HG03378 (cell line): ENCODE measurements around the gene FSCB.
"Not testable (repeated sequence)": the region's sequence is repeated elsewhere in the genome, so short reads cannot be mapped to it uniquely, and the experiment has no call there.

Experiments used
- ATAC-seq: cut with Tn5 transposase; IDR thresholded peaks from one replicate; pipeline ENCODE4 v1.9.1; 2021; ENCODE audit warnings: mild to moderate bottlenecking, moderate library complexity; ENCODE audit not compliant: unreplicated experiment

Gene FSCB, protein sequence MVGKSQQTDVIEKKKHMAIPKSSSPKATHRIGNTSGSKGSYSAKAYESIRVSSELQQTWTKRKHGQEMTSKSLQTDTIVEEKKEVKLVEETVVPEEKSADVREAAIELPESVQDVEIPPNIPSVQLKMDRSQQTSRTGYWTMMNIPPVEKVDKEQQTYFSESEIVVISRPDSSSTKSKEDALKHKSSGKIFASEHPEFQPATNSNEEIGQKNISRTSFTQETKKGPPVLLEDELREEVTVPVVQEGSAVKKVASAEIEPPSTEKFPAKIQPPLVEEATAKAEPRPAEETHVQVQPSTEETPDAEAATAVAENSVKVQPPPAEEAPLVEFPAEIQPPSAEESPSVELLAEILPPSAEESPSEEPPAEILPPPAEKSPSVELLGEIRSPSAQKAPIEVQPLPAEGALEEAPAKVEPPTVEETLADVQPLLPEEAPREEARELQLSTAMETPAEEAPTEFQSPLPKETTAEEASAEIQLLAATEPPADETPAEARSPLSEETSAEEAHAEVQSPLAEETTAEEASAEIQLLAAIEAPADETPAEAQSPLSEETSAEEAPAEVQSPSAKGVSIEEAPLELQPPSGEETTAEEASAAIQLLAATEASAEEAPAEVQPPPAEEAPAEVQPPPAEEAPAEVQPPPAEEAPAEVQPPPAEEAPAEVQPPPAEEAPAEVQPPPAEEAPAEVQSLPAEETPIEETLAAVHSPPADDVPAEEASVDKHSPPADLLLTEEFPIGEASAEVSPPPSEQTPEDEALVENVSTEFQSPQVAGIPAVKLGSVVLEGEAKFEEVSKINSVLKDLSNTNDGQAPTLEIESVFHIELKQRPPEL

DNA sequence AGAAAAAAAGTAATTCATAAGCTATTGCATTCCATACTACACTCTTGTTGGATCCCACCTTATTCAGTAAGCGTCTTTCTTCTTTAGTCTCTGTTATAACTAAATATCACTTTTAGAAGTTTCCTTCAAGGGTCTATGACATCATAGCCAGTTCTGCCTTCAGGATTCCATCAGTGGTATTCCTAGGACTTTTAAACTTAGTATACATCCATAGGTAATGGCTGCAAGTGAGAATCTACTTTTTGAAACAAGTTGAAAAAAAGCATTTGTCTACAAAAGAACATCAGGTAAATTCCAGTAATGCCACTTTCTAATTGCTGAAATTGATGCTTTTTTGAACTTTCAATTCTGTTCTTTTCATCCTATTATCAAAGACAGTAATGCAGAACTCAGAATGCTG, at the start of gene FSCB:
FSCB (minus strand) TSS at position 101 of the 400 bp plus-strand sequence. CDS start 296 bp downstream, outside the sequence.
- no peak for ATAC-seq

DNA sequence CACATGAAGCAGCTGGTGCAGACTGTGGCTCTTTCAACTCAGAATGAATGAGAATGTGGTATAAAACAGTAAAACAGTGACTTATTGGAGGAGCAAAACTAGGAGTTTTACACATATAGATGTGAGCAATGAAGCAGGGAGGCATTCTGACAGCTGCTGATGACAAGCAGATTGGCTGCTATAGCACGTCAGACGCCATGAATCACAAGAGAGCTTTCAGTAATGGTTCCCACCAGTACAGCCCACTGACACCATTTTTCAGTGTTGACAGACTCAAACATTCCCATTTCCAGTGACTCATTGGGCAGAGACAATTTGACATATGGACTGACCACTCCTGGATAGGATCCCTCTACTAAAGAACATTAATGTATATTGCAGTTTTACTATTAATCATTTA, 24.6 kb upstream of the FSCB start:
- no peak for ATAC-seq

DNA sequence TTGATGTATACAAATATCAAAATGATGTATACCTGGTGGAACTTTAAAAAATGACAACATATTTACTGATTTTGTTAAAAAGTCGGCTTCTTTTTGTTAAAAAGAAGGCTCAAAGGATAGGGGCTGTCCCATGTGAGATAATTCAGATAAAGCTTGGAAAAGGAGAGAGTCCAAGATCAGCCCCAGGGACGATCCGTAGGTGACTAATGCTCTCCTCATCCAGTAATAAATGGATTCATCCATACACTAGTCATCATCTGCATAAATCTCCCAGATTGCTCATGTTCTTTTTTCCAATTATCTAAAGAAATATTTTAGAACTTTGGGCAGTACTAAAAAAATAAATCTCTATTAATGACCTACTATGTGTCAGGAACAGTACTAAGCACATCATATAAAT, 23.4 kb upstream of the FSCB start:
- no peak for ATAC-seq

DNA sequence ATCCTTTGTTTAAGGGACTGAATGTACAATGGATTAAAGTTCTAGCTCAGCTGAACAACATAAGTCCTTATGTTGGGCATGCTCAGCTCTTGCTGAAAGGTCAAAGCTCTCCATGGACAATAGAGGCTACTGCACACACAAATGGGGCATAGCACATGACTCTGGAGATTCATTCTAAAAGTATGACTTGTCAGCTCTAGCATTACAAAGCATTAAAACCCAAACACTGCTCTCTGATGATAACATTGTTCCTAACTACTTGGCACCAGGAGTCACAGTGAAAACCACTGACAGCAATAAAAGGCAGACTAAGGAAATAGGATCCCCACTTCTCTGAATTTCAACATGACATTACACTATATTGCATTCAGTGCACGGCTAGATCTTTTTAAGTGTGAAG, 21.9 kb upstream of the FSCB start:
- ATAC-seq: no peak

DNA sequence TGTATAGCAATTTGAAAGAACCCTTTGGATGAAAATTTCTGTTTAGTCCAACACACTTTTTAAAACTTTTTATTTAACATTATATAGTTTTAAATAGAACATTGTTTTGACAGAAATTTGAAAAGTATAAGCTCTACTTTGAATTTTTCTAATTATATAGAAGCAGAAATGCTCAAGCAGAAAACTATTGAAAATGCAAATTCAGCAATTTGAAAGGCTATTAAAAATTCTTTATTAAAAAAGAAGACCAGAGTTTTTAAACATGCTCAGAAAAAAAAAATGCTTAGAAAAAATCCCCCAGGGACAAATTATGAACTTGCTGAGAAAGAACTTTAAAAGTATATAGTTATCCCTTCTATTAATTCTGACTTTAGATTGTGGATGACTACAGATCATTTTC, 21.1 kb upstream of the FSCB start:
- no peak for ATAC-seq

DNA sequence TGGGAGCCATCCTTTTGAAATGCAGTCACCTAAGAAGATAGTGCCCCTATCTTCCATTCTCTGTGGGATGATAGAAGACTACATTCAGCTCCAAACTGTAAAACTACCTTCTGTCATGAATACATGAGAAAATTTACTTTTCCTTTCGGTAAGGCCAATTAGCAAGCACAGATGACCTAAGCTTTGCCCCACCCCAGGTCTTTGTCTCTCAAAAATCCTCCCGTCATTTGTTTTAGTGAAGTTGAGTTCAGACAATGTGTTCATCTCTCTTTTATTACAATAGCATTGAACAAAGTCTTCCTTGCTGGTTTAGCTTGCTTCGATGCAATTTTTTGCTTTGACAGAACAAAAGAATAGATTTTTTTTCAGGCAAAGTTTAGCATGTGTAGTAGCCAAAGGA, 18.2 kb upstream of the FSCB start:
- ATAC-seq: no peak

DNA sequence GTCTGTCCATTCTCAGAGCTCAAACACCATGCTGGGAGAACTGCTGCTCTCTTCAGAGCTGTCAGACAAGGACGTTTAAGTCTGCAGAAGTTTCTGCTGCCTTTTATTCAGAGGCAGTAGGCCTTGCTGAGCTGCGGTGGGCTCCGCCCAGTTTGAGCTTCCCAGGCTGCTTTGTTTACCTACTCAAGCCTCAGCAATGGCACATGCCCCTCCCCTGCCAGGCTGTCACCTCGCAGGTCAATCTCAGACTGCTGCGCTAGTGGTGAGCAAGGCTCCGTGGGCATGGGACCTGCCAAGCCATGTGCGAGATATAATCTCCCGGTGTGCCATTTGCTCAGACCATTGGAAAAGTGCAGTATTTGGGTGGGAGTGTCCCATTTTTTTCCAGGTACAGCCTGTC, 8.6 kb upstream of the FSCB start:
- ATAC-seq: not testable (repeated sequence)

DNA sequence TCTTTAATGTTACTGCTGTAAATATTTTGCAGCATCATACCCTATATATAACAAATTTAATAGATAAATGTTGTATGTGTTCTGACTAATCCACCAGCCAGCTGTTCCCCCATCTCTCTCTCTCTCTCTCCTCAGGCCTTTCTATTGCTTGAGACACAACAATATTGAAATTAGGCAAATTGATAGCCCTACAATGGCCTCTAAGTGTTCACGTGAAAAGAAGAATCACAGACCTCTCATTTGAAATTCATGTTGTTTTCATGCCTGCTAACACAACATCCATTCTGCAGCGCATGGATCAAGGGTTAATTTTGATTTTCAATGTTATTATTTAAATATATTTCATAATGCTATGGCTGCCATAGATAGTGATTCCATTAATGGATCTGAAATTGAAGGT, 1.8 kb upstream of the FSCB start:
- ATAC-seq: no peak

DNA sequence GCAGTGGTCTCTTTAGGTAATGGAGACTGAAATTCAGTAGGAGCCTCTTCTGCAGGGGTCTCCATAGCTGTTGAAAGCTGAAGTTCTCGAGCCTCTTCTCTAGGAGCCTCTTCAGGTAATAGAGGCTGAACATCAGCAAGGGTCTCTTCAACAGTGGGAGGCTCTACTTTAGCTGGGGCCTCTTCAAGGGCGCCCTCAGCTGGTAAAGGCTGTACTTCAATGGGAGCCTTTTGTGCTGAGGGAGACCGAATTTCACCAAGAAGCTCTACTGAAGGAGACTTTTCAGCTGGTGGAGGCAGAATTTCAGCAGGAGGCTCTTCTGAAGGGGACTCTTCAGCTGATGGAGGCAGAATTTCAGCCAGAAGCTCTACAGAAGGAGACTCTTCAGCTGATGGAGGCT, 1.5 kb downstream of the FSCB start:
- ATAC-seq: no peak

DNA sequence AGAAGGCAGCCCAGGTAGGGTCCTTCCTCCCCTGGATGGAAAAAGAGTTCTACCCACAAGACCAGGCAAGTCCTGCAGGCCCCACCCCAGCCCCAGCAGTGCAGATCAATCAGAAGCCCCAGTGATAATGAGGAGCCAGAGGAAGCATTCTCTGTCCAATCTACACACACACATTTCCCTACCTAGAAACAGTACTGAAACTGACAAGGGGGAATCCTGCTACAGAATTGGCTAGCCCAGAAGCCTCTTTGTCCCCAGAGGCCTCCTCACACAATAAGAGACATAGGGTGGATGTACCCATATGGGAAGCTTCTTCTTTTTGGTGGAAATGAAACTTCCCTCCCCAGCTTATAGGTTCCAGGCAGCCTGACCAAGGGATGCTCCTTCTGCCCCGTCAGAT, 9.9 kb downstream of the FSCB start:
- no peak for ATAC-seq

DNA sequence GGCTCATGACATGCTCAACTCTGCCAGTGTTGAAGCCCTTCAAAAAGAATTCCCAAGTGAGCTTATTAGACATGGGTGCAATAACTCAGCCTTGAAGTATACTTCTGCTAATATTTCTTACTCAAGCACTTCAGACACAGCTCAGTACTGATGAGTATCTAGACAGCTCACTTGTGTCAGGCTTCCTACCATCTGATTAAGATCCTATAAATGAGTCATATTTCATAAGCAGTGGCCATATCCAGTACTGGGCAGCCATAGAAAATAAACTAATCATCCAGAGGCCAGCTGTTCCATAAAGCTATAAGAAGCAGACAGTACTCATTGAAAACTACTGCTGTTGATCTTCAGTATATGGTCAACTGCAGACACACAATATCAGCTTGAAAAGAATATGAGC, 12.9 kb downstream of the FSCB start:
- ATAC-seq: no peak

DNA sequence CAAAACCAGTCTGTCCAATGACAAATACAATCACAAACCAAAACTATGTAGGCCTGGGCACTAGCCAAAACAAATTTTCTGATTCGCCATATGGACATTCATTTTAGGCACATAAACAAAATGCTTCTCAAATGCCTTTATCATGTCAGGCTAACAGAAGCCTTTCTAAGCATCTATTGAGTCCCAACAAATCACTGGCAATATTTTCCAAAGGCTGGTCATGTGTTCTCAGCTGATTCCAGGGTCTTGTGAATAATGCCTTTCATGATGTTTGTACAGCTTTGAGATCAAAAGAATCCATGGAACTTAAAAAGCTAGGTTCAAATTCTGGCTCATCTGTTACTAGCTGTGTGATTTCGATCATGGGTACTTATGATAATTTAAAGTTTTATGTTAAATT, 16.1 kb downstream of the FSCB start:
- ATAC-seq: no peak

DNA sequence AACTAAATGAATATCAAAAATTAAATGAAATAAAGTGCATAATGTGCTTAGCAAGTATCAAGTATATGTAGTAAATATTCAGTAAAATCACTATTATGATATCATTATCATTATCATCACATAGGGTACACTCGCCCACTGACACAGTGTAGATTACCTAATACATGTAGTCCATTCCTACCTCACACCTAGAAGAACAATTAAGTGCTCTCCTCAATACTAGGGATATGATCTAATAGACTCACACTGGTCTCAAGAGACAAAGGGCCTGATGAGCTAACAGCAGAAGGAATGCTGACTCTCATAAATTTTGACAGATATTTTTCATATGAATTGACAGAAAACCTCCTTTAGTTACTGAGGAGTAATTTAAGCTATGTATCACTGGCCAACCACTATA, 29.1 kb downstream of the FSCB start:
- no peak for ATAC-seq

DNA sequence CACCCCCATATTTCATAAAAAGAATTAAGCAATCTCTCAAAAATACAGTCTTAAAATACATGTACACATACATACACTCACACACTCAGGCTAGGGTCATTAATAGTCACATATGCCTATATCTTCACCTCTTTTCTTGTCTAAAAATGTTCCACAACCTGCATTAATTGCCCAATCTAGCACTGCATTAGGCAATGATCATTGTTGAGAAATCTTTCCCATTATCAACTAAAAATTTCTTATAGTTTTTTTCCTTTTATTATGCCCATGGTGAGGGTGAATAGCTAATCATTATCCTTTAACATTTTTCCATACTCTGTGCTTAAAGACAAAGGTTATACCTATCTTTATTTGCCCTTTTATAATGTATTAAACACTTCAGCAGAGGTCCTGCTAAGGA, 38.3 kb downstream of the FSCB start:
- ATAC-seq: no peak

DNA sequence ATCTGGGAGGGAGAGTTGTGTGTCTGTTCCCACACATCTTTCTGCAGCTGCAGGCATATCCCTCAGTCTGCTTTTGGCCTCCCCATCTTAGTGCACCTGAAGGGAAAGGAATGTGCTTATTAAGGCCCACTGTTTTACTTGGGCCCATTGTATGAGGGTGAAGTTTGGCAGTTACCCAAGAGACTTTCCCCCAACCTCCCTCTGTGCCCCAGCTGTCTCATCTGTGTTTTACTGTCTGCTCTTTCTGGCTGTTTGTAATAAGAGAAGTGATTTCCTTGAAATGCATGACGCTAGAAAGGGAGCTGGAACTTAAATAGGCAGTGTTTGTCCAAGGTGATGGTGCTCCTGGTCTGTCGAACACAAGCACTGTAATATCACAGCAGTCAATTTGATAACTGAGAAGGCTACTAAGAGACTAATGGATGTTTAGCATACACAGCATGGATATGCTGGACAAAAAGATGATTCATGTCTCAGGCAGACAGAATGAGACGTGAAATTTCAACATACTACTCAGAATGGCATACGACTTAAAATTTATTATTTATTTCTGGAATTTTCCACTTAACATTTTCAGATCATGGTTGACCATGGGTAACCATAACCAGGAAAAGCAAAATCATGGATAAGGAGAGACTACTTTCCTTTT, 43.6 kb downstream of the FSCB start:
- no peak for ATAC-seq

DNA sequence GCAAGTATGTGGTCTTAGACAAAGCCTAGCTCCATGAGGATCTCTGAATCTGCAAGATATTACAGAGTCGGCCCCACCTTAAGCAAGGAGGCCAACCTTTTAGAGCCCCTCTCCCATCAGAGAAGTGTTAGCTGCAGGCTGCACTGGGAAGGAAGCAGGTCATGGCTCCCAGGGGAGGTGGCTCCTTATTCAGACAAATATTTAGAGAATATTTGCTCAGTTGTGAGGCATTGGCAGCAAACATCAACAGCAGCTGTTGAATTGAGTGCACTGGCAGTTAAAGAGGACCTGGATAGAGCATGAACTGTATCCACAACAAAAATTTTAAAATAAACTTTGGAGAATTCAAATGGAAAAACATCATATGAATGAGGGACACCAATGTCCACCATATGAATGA, 44.7 kb downstream of the FSCB start:
- ATAC-seq: no peak

DNA sequence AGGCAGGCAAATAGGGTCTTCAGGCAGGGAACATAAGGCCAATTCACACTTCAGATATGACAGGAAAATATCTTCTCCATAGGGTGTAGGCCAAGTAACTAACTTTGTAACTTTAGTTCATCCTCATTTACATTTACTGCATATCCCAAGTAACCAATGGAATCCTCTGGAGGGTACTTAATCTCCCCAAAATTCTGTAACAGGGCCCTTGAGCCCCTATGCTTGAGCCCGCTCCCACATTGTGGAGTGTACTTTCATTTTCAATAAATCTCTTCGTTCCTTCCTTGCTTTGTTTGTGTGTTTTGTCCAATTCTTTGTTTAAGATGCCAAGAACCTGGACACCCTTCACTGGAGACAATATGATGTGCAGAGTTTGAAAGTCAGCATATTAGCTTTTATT, 45.3 kb downstream of the FSCB start:
- no peak for ATAC-seq
